BE2C (cell line): Measurements from ENCODE around the gene OSM.

Source experiments
- DNase-seq: peaks from one replicate; pipeline ENCODE4 v3.0.0-alpha.2; 2020
- H3K27me3 ChIP-seq: fragments of 250-450 bp; sonication (Bioruptor Pico); 2 replicates; pipeline ENCODE4 v1.5.1; 2020; ENCODE audit warnings: mild to moderate bottlenecking
- H3K36me3 ChIP-seq: fragments of 250-450 bp; sonication (Bioruptor Pico); 2 replicates; pipeline ENCODE4 v1.5.1; 2020; ENCODE audit warnings: mild to moderate bottlenecking
- H3K4me1 ChIP-seq: fragments of 250-450 bp; sonication (Bioruptor Pico); 2 replicates; pipeline ENCODE4 v1.5.1; 2020
- H3K4me3 ChIP-seq: 2 replicates; pipeline ENCODE4 v1.5.1; 2011; ENCODE audit warnings: low read depth, low read length
- H3K9me3 ChIP-seq: fragments of 250-450 bp; sonication (Bioruptor Pico); 2 replicates; pipeline ENCODE4 v1.5.1; 2020
- CTCF ChIP-seq: IDR thresholded peaks from 2 replicates; pipeline ENCODE4 v1.5.1; 2012; ENCODE audit warnings: mild to moderate bottlenecking, low read depth, low read length

Gene OSM

GRCh38 chr22:30222321-30222720 lies 44.3 kb downstream of the OSM start:
- Histone ChIP-seq H3K4me1 (no peaks in the 10 kb centered on the region), H3K4me3 (no peak overlapping the region), H3K27me3 (no peaks in the 10 kb centered on the region; the same call in 1 of the 2 replicates), H3K36me3 (no peaks in the 10 kb centered on the region), H3K9me3 (no peaks in the 10 kb centered on the region; the same call in 1 of the 2 replicates)
- no peak for TF ChIP-seq CTCF
- no peak for DNase-seq

- DNase-seq: no peak
- TF ChIP-seq CTCF: no peak
- Histone ChIP-seq H3K36me3 (no peaks in the 10 kb centered on the region), H3K9me3 (no peaks in the 10 kb centered on the region), H3K4me3 (no peak overlapping the region), H3K4me1 (no peaks in the 10 kb centered on the region), H3K27me3 (no peaks in the 10 kb centered on the region; the same call in 1 of the 2 replicates)
These were observed 45.3 kb downstream of the OSM start for GRCh38 chr22:30221121-30221992.

GRCh38 chr22:30220338-30221012 lies 46.2 kb downstream of the OSM start:
- H3K36me3 ChIP-seq: no peaks in the 10 kb centered on the region
- H3K4me3 ChIP-seq: no peak overlapping the region
- no peaks in the 10 kb centered on the region; the same call in 1 of the 2 replicates for H3K27me3 ChIP-seq
- no peaks in the 10 kb centered on the region for H3K9me3 ChIP-seq
- DNase-seq: no peak
- no peak for TF ChIP-seq CTCF
- no peaks in the 10 kb centered on the region for H3K4me1 ChIP-seq

GRCh38 chr22:30219668-30220278 lies 46.9 kb downstream of the OSM start:
- no peaks in the 10 kb centered on the region; the same call in 1 of the 2 replicates for H3K27me3 ChIP-seq
- H3K4me3 ChIP-seq: no peak overlapping the region
- H3K4me1 ChIP-seq: no peaks in the 10 kb centered on the region
- DNase-seq: no peak
- H3K9me3 ChIP-seq: no peaks in the 10 kb centered on the region
- no peak for TF ChIP-seq CTCF
- H3K36me3 ChIP-seq: no peaks in the 10 kb centered on the region

GRCh38 chr22:30219049-30219654 lies 47.5 kb downstream of the OSM start:
- Histone ChIP-seq H3K4me1 (no peaks in the 10 kb centered on the region), H3K36me3 (no peaks in the 10 kb centered on the region), H3K4me3 (no peak overlapping the region), H3K9me3 (no peaks in the 10 kb centered on the region), H3K27me3 (no peaks in the 10 kb centered on the region; the same call in 1 of the 2 replicates)
- no peak for TF ChIP-seq CTCF
- DNase-seq: no peak
